ENCODE data around the gene FRMD1.

The FRMD1 gene

GRCh38 chr6:168119539-168119938, 40.5 kb upstream of the FRMD1 start:
- Mint-ChIP-seq H3K4me1 (ENCODE audit: low read depth in 2 of 2) (no peaks in the 10 kb centered on the region), H3K36me3 (ENCODE audit: insufficient read depth) (no peaks in the 10 kb centered on the region), H3K27ac (no peak overlapping the region), H3K4me3 (no peak overlapping the region), H3K9me3 (peaks cover 2 to 8% of the 10 kb centered on the region in 2 donors), H3K27me3 (no peaks in the 10 kb centered on the region)
- no peak for ATAC-seq (replicated peaks)
- no peak for DNase-seq

- H3K36me3 Mint-ChIP-seq (ENCODE audit: insufficient read depth) = no peaks in the 10 kb centered on the region
- ATAC-seq (replicated peaks) = no peak
- H3K4me3 Mint-ChIP-seq = no peak overlapping the region
- no peaks in the 10 kb centered on the region for H3K4me1 Mint-ChIP-seq (ENCODE audit: low read depth in 2 of 2)
- no peak overlapping the region for H3K27ac Mint-ChIP-seq
- H3K27me3 Mint-ChIP-seq = no peaks in the 10 kb centered on the region
- peaks cover 2 to 8% of the 10 kb centered on the region in 2 donors for H3K9me3 Mint-ChIP-seq
- DNase-seq = no peak
Observed at GRCh38 chr6:168118935-168119334, 39.9 kb upstream of the FRMD1 start.

GRCh38 chr6:168117942-168118341, 38.9 kb upstream of the FRMD1 start:
- H3K27ac Mint-ChIP-seq = peak overlapping the region in 1 of 2 donors; percentile 21
- H3K9me3 Mint-ChIP-seq = peaks cover 2 to 8% of the 10 kb centered on the region in 2 donors
- no peaks in the 10 kb centered on the region for H3K36me3 Mint-ChIP-seq (ENCODE audit: insufficient read depth)
- H3K4me3 Mint-ChIP-seq = no peak overlapping the region
- ATAC-seq (replicated peaks) = no peak
- H3K27me3 Mint-ChIP-seq = no peaks in the 10 kb centered on the region
- DNase-seq = no peak
- no peaks in the 10 kb centered on the region for H3K4me1 Mint-ChIP-seq (ENCODE audit: low read depth in 2 of 2)

- Mint-ChIP-seq H3K27me3 (no peaks in the 10 kb centered on the region), H3K36me3 (ENCODE audit: insufficient read depth) (no peaks in the 10 kb centered on the region), H3K4me3 (no peak overlapping the region), H3K9me3 (peaks cover 2 to 8% of the 10 kb centered on the region in 2 donors), H3K4me1 (ENCODE audit: low read depth in 2 of 2) (no peaks in the 10 kb centered on the region), H3K27ac (peak overlapping the region in 1 of 2 donors; percentile 21)
- DNase-seq (no peak), ATAC-seq (replicated peaks) (no peak)
Observed at GRCh38 chr6:168116975-168117899, 38.2 kb upstream of the FRMD1 start.

- Mint-ChIP-seq H3K4me3 (no peak overlapping the region), H3K9me3 (peaks cover 2 to 8% of the 10 kb centered on the region in 2 donors), H3K27me3 (peaks cover 0 to 2% of the 10 kb centered on the region in 2 donors), H3K36me3 (ENCODE audit: insufficient read depth) (no peaks in the 10 kb centered on the region), H3K27ac (no peak overlapping the region), H3K4me1 (ENCODE audit: low read depth in 2 of 2) (no peaks in the 10 kb centered on the region)
- ATAC-seq (replicated peaks) (no peak), DNase-seq (no peak)
Observed at GRCh38 chr6:168116438-168116974, 37.5 kb upstream of the FRMD1 start.

GRCh38 chr6:168115748-168116437, 36.9 kb upstream of the FRMD1 start:
- no peaks in the 10 kb centered on the region for H3K4me1 Mint-ChIP-seq (ENCODE audit: low read depth in 2 of 2)
- H3K27ac Mint-ChIP-seq = no peak overlapping the region
- H3K4me3 Mint-ChIP-seq = no peak overlapping the region
- peaks cover 0 to 9% of the 10 kb centered on the region in 2 donors for H3K27me3 Mint-ChIP-seq
- H3K36me3 Mint-ChIP-seq (ENCODE audit: insufficient read depth) = no peaks in the 10 kb centered on the region
- no peak for DNase-seq
- H3K9me3 Mint-ChIP-seq = peaks cover 2 to 8% of the 10 kb centered on the region in 2 donors
- ATAC-seq (replicated peaks) = no peak

- H3K4me3 Mint-ChIP-seq = no peak overlapping the region
- H3K4me1 Mint-ChIP-seq (ENCODE audit: low read depth in 2 of 2) = no peaks in the 10 kb centered on the region
- H3K27ac Mint-ChIP-seq = no peak overlapping the region
- H3K27me3 Mint-ChIP-seq = peaks cover 10 to 14% of the 10 kb centered on the region in 2 donors
- peaks cover 2 to 8% of the 10 kb centered on the region in 2 donors for H3K9me3 Mint-ChIP-seq
- no peak for DNase-seq
- H3K36me3 Mint-ChIP-seq (ENCODE audit: insufficient read depth) = no peaks in the 10 kb centered on the region
- ATAC-seq (replicated peaks) = no peak
Observed at GRCh38 chr6:168113226-168113625, 34.2 kb upstream of the FRMD1 start.

GRCh38 chr6:168111911-168112310, 32.9 kb upstream of the FRMD1 start:
- ATAC-seq (replicated peaks) = no peak
- no peak overlapping the region for H3K27ac Mint-ChIP-seq
- no peak for DNase-seq
- H3K9me3 Mint-ChIP-seq = peaks cover 2 to 8% of the 10 kb centered on the region in 2 donors
- H3K4me1 Mint-ChIP-seq (ENCODE audit: low read depth in 2 of 2) = no peaks in the 10 kb centered on the region
- H3K27me3 Mint-ChIP-seq = peaks cover 10 to 14% of the 10 kb centered on the region in 2 donors
- H3K36me3 Mint-ChIP-seq (ENCODE audit: insufficient read depth) = no peaks in the 10 kb centered on the region
- H3K4me3 Mint-ChIP-seq = no peak overlapping the region

GRCh38 chr6:168110437-168110836, 31.4 kb upstream of the FRMD1 start:
- no peak for DNase-seq
- H3K4me1 Mint-ChIP-seq (ENCODE audit: low read depth in 2 of 2) = no peaks in the 10 kb centered on the region
- peaks cover under 1 to 3% of the 10 kb centered on the region in 2 donors for H3K9me3 Mint-ChIP-seq
- no peak overlapping the region for H3K27ac Mint-ChIP-seq
- H3K27me3 Mint-ChIP-seq = peaks cover 23 to 25% of the 10 kb centered on the region in 2 donors
- no peaks in the 10 kb centered on the region for H3K36me3 Mint-ChIP-seq (ENCODE audit: insufficient read depth)
- H3K4me3 Mint-ChIP-seq = no peak overlapping the region
- no peak for ATAC-seq (replicated peaks)

GRCh38 chr6:168109171-168109570, 30.2 kb upstream of the FRMD1 start:
- H3K9me3 Mint-ChIP-seq = no peaks in the 10 kb centered on the region
- no peak for DNase-seq
- no peaks in the 10 kb centered on the region for H3K4me1 Mint-ChIP-seq (ENCODE audit: low read depth in 2 of 2)
- no peak overlapping the region for H3K4me3 Mint-ChIP-seq
- ATAC-seq (replicated peaks) = no peak
- H3K27me3 Mint-ChIP-seq = peaks cover 35 to 38% of the 10 kb centered on the region in 2 donors
- no peaks in the 10 kb centered on the region for H3K36me3 Mint-ChIP-seq (ENCODE audit: insufficient read depth)
- no peak overlapping the region for H3K27ac Mint-ChIP-seq

GRCh38 chr6:168107191-168107983, 28.4 kb upstream of the FRMD1 start:
- Mint-ChIP-seq H3K36me3 (ENCODE audit: insufficient read depth) (no peaks in the 10 kb centered on the region), H3K27ac (no peak overlapping the region), H3K9me3 (no peaks in the 10 kb centered on the region), H3K4me3 (no peak overlapping the region), H3K4me1 (ENCODE audit: low read depth in 2 of 2) (no peaks in the 10 kb centered on the region), H3K27me3 (peaks cover 52 to 53% of the 10 kb centered on the region in 2 donors)
- no peak for ATAC-seq (replicated peaks)
- no peak for DNase-seq

- no peaks in the 10 kb centered on the region for H3K4me1 Mint-ChIP-seq (ENCODE audit: low read depth in 2 of 2)
- H3K27ac Mint-ChIP-seq = no peak overlapping the region
- ATAC-seq (replicated peaks) = no peak
- no peak for DNase-seq
- no peak overlapping the region for H3K4me3 Mint-ChIP-seq
- H3K36me3 Mint-ChIP-seq (ENCODE audit: insufficient read depth) = no peaks in the 10 kb centered on the region
- peaks cover 59 to 60% of the 10 kb centered on the region in 2 donors for H3K27me3 Mint-ChIP-seq
- no peaks in the 10 kb centered on the region for H3K9me3 Mint-ChIP-seq
Observed at GRCh38 chr6:168106633-168107005, 27.6 kb upstream of the FRMD1 start.
